ENCODE results near the gene HLA-DQA1. TPM values are rescaled to one million over a fixed set of nuclear protein-coding genes. Genes with fewer than 3 reads are reported as not detected.

HLA-DQA1 gene
- total RNA-seq, 4 donors from 2014 or later = 0.31 to 9.0 (median 5.1) TPM

- Histone ChIP-seq H3K4me1 (no peaks in the 10 kb centered on the region), H3K4me3 (no peak overlapping the region), H3K9me3 (no peaks in the 10 kb centered on the region), H3K27ac (no peak overlapping the region), H3K36me3 (no peaks in the 10 kb centered on the region), H3K27me3 (no peaks in the 10 kb centered on the region)
- no peak for DNase-seq
- intact Hi-C loops (cut with DNase I) = no loop called here
- 33% methylated on average over 3 of the region's 7 CpGs; no CpG with 5 or more reads in 1 of the 2 donors for WGBS, 2 donors
- no peak for TF ChIP-seq POLR2A (IDR thresholded peaks at IDR 0.05)
- TF ChIP-seq, protein P1, sequence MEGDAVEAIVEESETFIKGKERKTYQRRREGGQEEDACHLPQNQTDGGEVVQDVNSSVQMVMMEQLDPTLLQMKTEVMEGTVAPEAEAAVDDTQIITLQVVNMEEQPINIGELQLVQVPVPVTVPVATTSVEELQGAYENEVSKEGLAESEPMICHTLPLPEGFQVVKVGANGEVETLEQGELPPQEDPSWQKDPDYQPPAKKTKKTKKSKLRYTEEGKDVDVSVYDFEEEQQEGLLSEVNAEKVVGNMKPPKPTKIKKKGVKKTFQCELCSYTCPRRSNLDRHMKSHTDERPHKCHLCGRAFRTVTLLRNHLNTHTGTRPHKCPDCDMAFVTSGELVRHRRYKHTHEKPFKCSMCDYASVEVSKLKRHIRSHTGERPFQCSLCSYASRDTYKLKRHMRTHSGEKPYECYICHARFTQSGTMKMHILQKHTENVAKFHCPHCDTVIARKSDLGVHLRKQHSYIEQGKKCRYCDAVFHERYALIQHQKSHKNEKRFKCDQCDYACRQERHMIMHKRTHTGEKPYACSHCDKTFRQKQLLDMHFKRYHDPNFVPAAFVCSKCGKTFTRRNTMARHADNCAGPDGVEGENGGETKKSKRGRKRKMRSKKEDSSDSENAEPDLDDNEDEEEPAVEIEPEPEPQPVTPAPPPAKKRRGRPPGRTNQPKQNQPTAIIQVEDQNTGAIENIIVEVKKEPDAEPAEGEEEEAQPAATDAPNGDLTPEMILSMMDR (IDR thresholded peaks at IDR 0.05) = no peak
Measured at GRCh38 chr6:32662099-32662498, 24.9 kb downstream of the HLA-DQA1 start.

GRCh38 chr6:32662836-32663235 lies 25.6 kb downstream of the HLA-DQA1 start:
- Histone ChIP-seq H3K4me1 (no peaks in the 10 kb centered on the region), H3K4me3 (no peak overlapping the region), H3K9me3 (no peaks in the 10 kb centered on the region), H3K27me3 (no peaks in the 10 kb centered on the region), H3K27ac (no peak overlapping the region), H3K36me3 (no peaks in the 10 kb centered on the region)
- intact Hi-C loops (cut with DNase I) = no loop called here
- no peak for TF ChIP-seq POLR2A (IDR thresholded peaks at IDR 0.05)
- TF ChIP-seq, protein P1 (IDR thresholded peaks at IDR 0.05) = no peak
- no peak for DNase-seq
- 10 to 20% methylated on average over 5 of the region's 5 CpGs for WGBS, 2 donors

GRCh38 chr6:32664354-32664753 lies 27.1 kb downstream of the HLA-DQA1 start:
- no peak for DNase-seq
- H3K4me3 ChIP-seq = no peak overlapping the region
- H3K4me1 ChIP-seq = no peaks in the 10 kb centered on the region
- H3K27me3 ChIP-seq = no peaks in the 10 kb centered on the region
- intact Hi-C loops (cut with DNase I) = no loop called here
- no CpG with 5 or more reads among the region's 26 CpGs for WGBS, 2 donors
- H3K27ac ChIP-seq = no peak overlapping the region
- TF ChIP-seq, protein P1 (IDR thresholded peaks at IDR 0.05) = no peak
- TF ChIP-seq POLR2A (IDR thresholded peaks at IDR 0.05) = no peak
- no peaks in the 10 kb centered on the region for H3K36me3 ChIP-seq
- H3K9me3 ChIP-seq = no peaks in the 10 kb centered on the region

- DNase-seq = no peak
- no peaks in the 10 kb centered on the region for H3K36me3 ChIP-seq
- WGBS, 2 donors = 33% methylated on average over 1 of the region's 47 CpGs; no CpG with 5 or more reads in 1 of the 2 donors
- TF ChIP-seq POLR2A (IDR thresholded peaks at IDR 0.05) = no peak
- TF ChIP-seq, protein P1 (IDR thresholded peaks at IDR 0.05) = no peak
- intact Hi-C loops (cut with DNase I) = no loop called here
- no peaks in the 10 kb centered on the region for H3K4me1 ChIP-seq
- H3K27ac ChIP-seq = no peak overlapping the region
- no peaks in the 10 kb centered on the region for H3K27me3 ChIP-seq
- peak overlapping the region in 1 of 4 donors; percentile 51 for H3K4me3 ChIP-seq
- H3K9me3 ChIP-seq = no peaks in the 10 kb centered on the region
Measured at GRCh38 chr6:32664827-32665362, 27.7 kb downstream of the HLA-DQA1 start.

DNA sequence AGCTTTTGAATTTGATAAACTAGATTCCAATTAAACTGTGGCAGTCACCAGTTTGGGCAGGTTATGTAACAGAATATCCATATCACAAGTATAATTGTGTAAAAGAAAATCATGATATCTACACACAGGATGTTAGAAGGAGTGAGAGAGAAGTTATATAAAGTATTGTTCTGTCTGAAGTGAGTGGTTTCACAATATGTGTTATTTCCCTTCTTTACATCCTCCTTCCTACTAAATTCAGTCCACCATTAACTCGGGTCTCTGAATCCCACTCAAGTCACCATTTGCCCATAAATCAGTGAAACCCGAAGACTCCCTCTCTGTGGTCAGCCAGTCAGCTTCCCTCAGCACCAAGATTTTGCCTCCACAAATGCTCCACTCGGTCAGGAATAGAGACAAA lies 28.5 kb downstream of the HLA-DQA1 start:
- Histone ChIP-seq H3K4me3 (no peak overlapping the region), H3K36me3 (no peaks in the 10 kb centered on the region), H3K4me1 (no peaks in the 10 kb centered on the region), H3K27me3 (no peaks in the 10 kb centered on the region), H3K27ac (no peak overlapping the region), H3K9me3 (no peaks in the 10 kb centered on the region)
- intact Hi-C loops (cut with DNase I) = no loop called here
- DNase-seq = no peak
- 16 to 20% methylated on average over 3 of the region's 3 CpGs for WGBS, 2 donors
- TF ChIP-seq, protein P1 (IDR thresholded peaks at IDR 0.05) = no peak
- no peak for TF ChIP-seq POLR2A (IDR thresholded peaks at IDR 0.05)
